K562 (cell line): Measurements from ENCODE around the gene ZFPM1. TPM values are rescaled to one million over a fixed set of nuclear protein-coding genes. Genes with fewer than 3 reads are reported as not detected.

Source experiments
- ATAC-seq: fragments of 200-7000 bp; cut with Tn5 transposase; 3 replicates; pipeline ENCODE4 v1.9.1; 2020; ENCODE audit warnings: moderate library complexity
- BruUV-seq: library from RNA; stranded (reverse); fragments of 400-500 nt; replicated peaks from 2 replicates; lab custom pipeline; 2021; lab: Mats Ljungman, UMichigan
- CTCF ChIA-PET: fragments of 300-600 bp; formaldehyde crosslinking; extraction: SDS; loops from one replicate; lab custom pipeline; 2021; ENCODE audit warnings: low intra/inter-chr PET ratio; lab: Yijun Ruan, JAX
- POLR2A ChIA-PET: fragments of 300-600, 350-650 bp; sonication (Branson Sonifier 250); formaldehyde crosslinking; extraction: SDS; loops from one replicate; lab custom pipeline; 2021; ENCODE audit warnings: antibody characterized with exemption, inconsistent platforms; lab: Yijun Ruan, JAX
- DNase-seq, 4 experiments: peaks; one replicate each; pipeline versions ENCODE4 v3.0.0 to v3.0.0-alpha.2; 2011 to 2018; ENCODE audit warnings: low spot score in 3 of 4, mixed read lengths in 3 of 4; ENCODE audit errors: extremely low read depth in 1 of 4
- FAIRE-seq: peaks from 2 replicates; lab custom pipeline; 2011; peaks lifted over from hg19 to GRCh38; lab: Jason Lieb, UNC
- H2AFZ ChIP-seq: 2 replicates; pipeline ENCODE4 v1.6.0; 2011; ENCODE audit warnings: low read depth, low read length, control low read depth, inconsistent platforms
- H3K27ac ChIP-seq: fragments of 200-600 bp; 3 replicates; pipeline ENCODE4 v1.8.0; 2011; ENCODE audit warnings: low read depth, mild to moderate bottlenecking, control low read depth, inconsistent platforms, low read length, moderate library complexity, mixed read lengths; ENCODE audit errors: extremely low read depth
- H3K27me3 ChIP-seq, 2 experiments: fragments of 300-600 bp in 1 of 2; 2 replicates in 1 of 2; 3 replicates in 1 of 2; pipeline versions ENCODE4 v1.6.0 to v1.8.0; 2011; ENCODE audit warnings: inconsistent platforms in 2 of 2, low read length in 2 of 2, mild to moderate bottlenecking in 1 of 2, mixed read lengths in 1 of 2, moderate library complexity in 1 of 2; ENCODE audit not compliant: control insufficient read depth in 2 of 2, insufficient read depth in 2 of 2
- H3K36me3 ChIP-seq: fragments of 300-600 bp; 3 replicates; pipeline ENCODE4 v1.8.0; 2011; ENCODE audit warnings: mild to moderate bottlenecking, low read length, inconsistent platforms; ENCODE audit not compliant: control insufficient read depth, insufficient read depth
- H3K4me1 ChIP-seq, 2 experiments: fragments of 200-600 bp in 1 of 2; replicated peaks in 1 of 2; 2 replicates in 1 of 2; 3 replicates in 1 of 2; pipeline versions ENCODE4 v1.5.1 to v1.8.0; 2011; ENCODE audit warnings: inconsistent platforms in 2 of 2, low read length in 2 of 2, mild to moderate bottlenecking in 1 of 2, mixed read lengths in 1 of 2, moderate library complexity in 1 of 2; ENCODE audit not compliant: control insufficient read depth in 2 of 2, insufficient read depth in 2 of 2
- H3K4me2 ChIP-seq: 2 replicates; pipeline ENCODE4 v1.6.1; 2011; ENCODE audit warnings: low read length, control low read depth, inconsistent platforms, mixed read lengths; ENCODE audit not compliant: insufficient read depth
- H3K4me3 ChIP-seq: fragments of 200-600 bp; sonication (generic), shearing (Covaris generic); 2 replicates; pipeline ENCODE4 v1.5.1; 2016; ENCODE audit warnings: control low read depth, inconsistent platforms
- H3K79me2 ChIP-seq: fragments of 200-600 bp; 3 replicates; pipeline ENCODE4 v1.8.0; 2011; ENCODE audit warnings: low read length, inconsistent platforms; ENCODE audit not compliant: control insufficient read depth, insufficient read depth
- H3K9ac ChIP-seq, 2 experiments: 2 replicates each; pipeline versions ENCODE4 v1.6.0 to v1.6.1; 2011; ENCODE audit warnings: low read depth in 2 of 2, low read length in 2 of 2, control low read depth in 1 of 2, inconsistent platforms in 1 of 2, mild to moderate bottlenecking in 1 of 2, mixed read lengths in 1 of 2; ENCODE audit not compliant: insufficient read depth in 1 of 2
- H3K9me1 ChIP-seq: one replicate; pipeline ENCODE4 v1.6.0; 2011; ENCODE audit warnings: inconsistent platforms, mild to moderate bottlenecking, low read length, moderate library complexity; ENCODE audit not compliant: control insufficient read depth, insufficient read depth
- H3K9me3 ChIP-seq: replicated peaks from 2 replicates; pipeline ENCODE4 v1.5.1; 2011; ENCODE audit warnings: low read depth, low read length, inconsistent platforms; ENCODE audit not compliant: control insufficient read depth, insufficient read depth
- H4K20me1 ChIP-seq: replicated peaks from 2 replicates; pipeline ENCODE4 v1.6.1; 2011; ENCODE audit warnings: low read length, inconsistent platforms, mixed read lengths; ENCODE audit not compliant: control insufficient read depth, insufficient read depth
- POLR2G ChIP-seq: fragments of 200-400 bp; formaldehyde crosslinking; IDR thresholded peaks from 2 replicates; pipeline ENCODE4 v1.6.1; 2017; ENCODE audit warnings: low read depth, mild to moderate bottlenecking, antibody characterized with exemption, low read length, moderate library complexity
- SMAD1 ChIP-seq: fragments of 150-350 bp; IDR thresholded peaks from 2 replicates; pipeline ENCODE4 v1.6.1; 2014; ENCODE audit warnings: low read length, low read depth; ENCODE audit not compliant: partially characterized antibody
- THRAP3 ChIP-seq: fragments of 450-650 bp; IDR thresholded peaks from 2 replicates; pipeline ENCODE4 v1.6.1; 2016; ENCODE audit warnings: mild to moderate bottlenecking, inconsistent platforms, borderline replicate concordance
- ZBTB33 ChIP-seq: sonication (generic); formaldehyde crosslinking; IDR thresholded peaks from 2 replicates; pipeline ENCODE4 v1.8.1; 2023; ENCODE audit warnings: mild to moderate bottlenecking, missing genetic modification reagents
- WGBS: fragments of 100-300 bp; shearing (Covaris generic); methylation state at CpG from one replicate; pipeline ENCODE4 v1.1.6; 2016; ENCODE audit warnings: low coverage, mixed read lengths; ENCODE audit not compliant: insufficient coverage; ENCODE audit errors: missing lambda C conversion rate; 5-methylcytosine and 5-hydroxymethylcytosine counted together
- in situ Hi-C: fragments of 300-500 bp; cut with MboI; formaldehyde crosslinking; loops from 4 replicates; pipeline ENCODE4 v1.15.0; 2018; ENCODE audit warnings: inconsistent platforms, mixed read lengths
- intact Hi-C: fragments of 100-400 bp; cut with micrococcal nuclease; formaldehyde crosslinking; loops from 2 replicates; pipeline ENCODE4 v1.14.2; 2022
- polyA plus RNA-seq, 8 experiments: library from polyadenylated mRNA; depleted of rRNA in 4 of 8; stranded (reverse) in 5 of 8; unstranded in 3 of 8; fragments of >200 nt; fragmentation: Nextera tagmentation in 2 of 8; fragmentation: Illumina TruSeq in 1 of 8; extraction: Ambion mirVana in 2 of 8; extraction: Trizol in 1 of 8; gene quantifications; 2 replicates each; pipeline versions ENCODE4 v1.2.1 to v1.2.3, GENCODE V29; 2011 to 2014; ENCODE audit warnings: inconsistent platforms in 1 of 8, missing spikeins in 1 of 8
- total RNA-seq, 7 experiments: library from RNA; depleted of rRNA in 6 of 7; stranded (reverse); fragments of >200 nt in 6 of 7; fragmentation: Illumina TruSeq in 2 of 7; extraction: Trizol in 2 of 7; gene quantifications; 2 replicates each; pipeline versions ENCODE4 v1.2.1 to v1.2.3, GENCODE V29; 2011 to 2021; ENCODE audit warnings: low replicate concordance in 1 of 7

Gene ZFPM1
- total and polyA plus RNA-seq, 9 of the 15 experiments (the other 6 are each of a cell fraction or from before 2014, with no cell fraction given) = 0.03 to 35.9 (median 1.4) TPM

GRCh38 chr16:88506723-88507122 lies 53.6 kb downstream of the ZFPM1 start:
- peak; percentile 76 for TF ChIP-seq ZBTB33
- TF ChIP-seq THRAP3 = no peak
- peak; percentile 48 for TF ChIP-seq POLR2G
- no peak for TF ChIP-seq SMAD1
- no peak overlapping the region; the same call in 1 of the 2 replicates for H3K4me2 ChIP-seq
- ChIA-PET POLR2A (no interaction called here), CTCF (no interaction called here)
- intact Hi-C loops (no loop called here), in situ Hi-C loops (no loop called here)
- peaks cover 31 to 95% of the 10 kb centered on the region in 2 experiments for H3K4me1 ChIP-seq
- no TSS peak for BruUV-seq
- no peaks in the 10 kb centered on the region for H4K20me1 ChIP-seq
- no peak for ATAC-seq
- H3K27ac ChIP-seq = no peak overlapping the region
- H3K27me3 ChIP-seq = no peaks in the 10 kb centered on the region
- H3K9me1 ChIP-seq = peaks cover 6% of the 10 kb centered on the region
- no peak overlapping the region for H3K4me3 ChIP-seq
- no peak for DNase-seq
- peaks cover 56% of the 10 kb centered on the region; the same call in 2 of the 3 replicates for H3K36me3 ChIP-seq
- no peaks in the 10 kb centered on the region for H3K9me3 ChIP-seq
- peaks cover 47% of the 10 kb centered on the region for H3K79me2 ChIP-seq
- H3K9ac ChIP-seq = peak overlapping the region in 1 of 2 experiments; percentile 14; a peak in 2 of 4 replicates
- no peak overlapping the region for H2AFZ ChIP-seq
- no peak for FAIRE-seq
- 81% methylated on average over 14 of the region's 21 CpGs for WGBS
